ENCODE data around the gene ACAA1. TPM values are rescaled to one million over a fixed set of nuclear protein-coding genes. Genes with fewer than 3 reads are reported as not detected.

Gene ACAA1
- total and polyA plus RNA-seq, 2 experiments from 2014 or later, result 21.4 to 26.6 TPM

- TF ChIP-seq ZNF462 (CRISPR knock-in tag; IDR thresholded peaks at IDR 0.05) (no peak), JUNB (IDR thresholded peaks at IDR 0.05; ENCODE audit: unreplicated experiment) (no peak), CREB1 (CRISPR knock-in tag; IDR thresholded peaks at IDR 0.05; ENCODE audit: low read depth) (no peak), NANOG (IDR thresholded peaks at IDR 0.05; ENCODE audit: borderline replicate concordance) (no peak), ZNF331 (CRISPR knock-in tag; IDR thresholded peaks at IDR 0.05; ENCODE audit: low read depth) (no peak), CTCF (conservative IDR thresholded peaks at IDR 0.05; ENCODE audit: low read depth in 2 of 2) (no peak)
Measured at GRCh38 chr3:38119248-38119544, 17.7 kb downstream of the ACAA1 start (continued).

GRCh38 chr3:38118421-38119247 is 18.3 kb downstream of the ACAA1 start:
- Histone ChIP-seq H3F3A (replicated peaks; ENCODE audit: low read depth) (no peaks in the 10 kb centered on the region), H3K36me3 (ENCODE audit: insufficient read depth) (no peaks in the 10 kb centered on the region), H3K4me2 (no peak overlapping the region), H3K4me3 (no peak overlapping the region), H3K27me3 (ENCODE audit: insufficient read depth) (no peaks in the 10 kb centered on the region), H2AFZ (no peak overlapping the region), H3K9me2 (ENCODE audit: insufficient read depth) (no peaks in the 10 kb centered on the region), H3K4me1 (ENCODE audit: insufficient read depth) (no peaks in the 10 kb centered on the region), H3K79me2 (replicated peaks; ENCODE audit: insufficient read depth) (no peaks in the 10 kb centered on the region), H3K27ac (ENCODE audit: low read depth) (no peak overlapping the region), H4K20me1 (replicated peaks; ENCODE audit: insufficient read depth) (no peaks in the 10 kb centered on the region; the same call in 1 of the 2 replicates)
- no peaks in the 10 kb centered on the region for H3K4me1 Mint-ChIP-seq
- ATAC-seq, result no peak
- H3K36me3 Mint-ChIP-seq (ENCODE audit: low read depth), result peaks cover 22% of the 10 kb centered on the region
- DNase-seq (ENCODE audit: low spot score), result no peak
- no peak overlapping the region for H3K27ac Mint-ChIP-seq
- no peaks in the 10 kb centered on the region; the same call in 2 of the 3 replicates for H3K9me3 Mint-ChIP-seq
- H3K4me3 Mint-ChIP-seq, result no peak overlapping the region
- H3K27me3 Mint-ChIP-seq (ENCODE audit: insufficient read depth, low read depth, poor library complexity), result peaks cover 22% of the 10 kb centered on the region
- TF ChIP-seq CREB1 (CRISPR knock-in tag; IDR thresholded peaks at IDR 0.05; ENCODE audit: low read depth), result no peak
- no peak for TF ChIP-seq REST (IDR thresholded peaks at IDR 0.05; ENCODE audit: unreplicated experiment)
- no peak for TF ChIP-seq EZH2phosphoT487 (IDR thresholded peaks at IDR 0.05; ENCODE audit: unreplicated experiment)
- TF ChIP-seq JUNB (IDR thresholded peaks at IDR 0.05; ENCODE audit: unreplicated experiment), result no peak
- no peak for TF ChIP-seq ETS1 (IDR thresholded peaks at IDR 0.05)
- TF ChIP-seq ZNF331 (CRISPR knock-in tag; IDR thresholded peaks at IDR 0.05; ENCODE audit: low read depth), result no peak
- no peak for TF ChIP-seq NANOG (IDR thresholded peaks at IDR 0.05; ENCODE audit: borderline replicate concordance)
- TF ChIP-seq STAT1 (IDR thresholded peaks at IDR 0.05; ENCODE audit: unreplicated experiment), result no peak
- TF ChIP-seq EZH2 (IDR thresholded peaks at IDR 0.05; ENCODE audit: low read depth, unreplicated experiment), result no peak

Data from GM23338 (cell line).